Right atrium auricular region (tissue), 2 donors: ENCODE data around the gene TAOK2. TPM values are rescaled to one million over a fixed set of nuclear protein-coding genes. Genes with fewer than 3 reads are reported as not detected.

ENCODE experiments used
- DNase-seq: peaks from one replicate; pipeline ENCODE4 v3.0.0-alpha.2; 2019; ENCODE audit warnings: low spot score
- H3K27ac ChIP-seq, 2 donors: fragments of 200-600 bp; sonication (generic); 1 replicate in 1 of 2; 2 replicates in 1 of 2; pipeline ENCODE4 v1.5.1; 2016 to 2019
- H3K27me3 ChIP-seq, 2 donors: fragments of 200-600 bp; sonication (generic); one replicate each; pipeline versions ENCODE4 v1.5.1 to v1.6.0; 2017 to 2019
- H3K36me3 ChIP-seq: fragments of 200-600 bp; sonication (generic); one replicate; pipeline ENCODE4 v1.5.1; 2016
- H3K4me1 ChIP-seq, 2 donors: fragments of 200-600 bp; sonication (generic); one replicate each; pipeline versions ENCODE4 v1.5.1 to v1.6.0; 2017 to 2019
- H3K4me3 ChIP-seq, 2 donors: fragments of 200-600 bp; sonication (generic); 1 replicate in 1 of 2; 2 replicates in 1 of 2; pipeline ENCODE4 v1.5.1; 2017 to 2019; ENCODE audit warnings: mild to moderate bottlenecking in 1 of 2, moderate library complexity in 1 of 2
- H3K9me3 ChIP-seq, 2 donors: fragments of 200-600 bp; sonication (generic); one replicate each; pipeline ENCODE4 v1.5.1; 2019
- CTCF ChIP-seq, 2 donors: fragments of 200-600 bp; sonication (generic); IDR thresholded peaks; one replicate each; pipeline ENCODE4 v1.5.1; 2019; ENCODE audit warnings: antibody characterized with exemption in 2 of 2
- total RNA-seq, 2 donors: library from RNA; depleted of rRNA; stranded (reverse); fragments of >200 nt; gene quantifications; one replicate each; pipeline ENCODE4 v1.1.0, GENCODE V29; 2016

Gene TAOK2
- total RNA-seq, 2 donors from 2014 or later = 29.1 to 36.7 TPM

GRCh38 chr16:29991571-29991904, 17.9 kb downstream of the TAOK2 start:
- H3K27ac ChIP-seq = no peak overlapping the region
- no peaks in the 10 kb centered on the region for H3K9me3 ChIP-seq
- H3K27me3 ChIP-seq = no peaks in the 10 kb centered on the region
- H3K4me1 ChIP-seq = peaks cover 0 to 18% of the 10 kb centered on the region in 2 donors
- no peak for TF ChIP-seq CTCF (IDR thresholded peaks at IDR 0.05)
- peaks cover 64% of the 10 kb centered on the region for H3K36me3 ChIP-seq
- H3K4me3 ChIP-seq = no peak overlapping the region
- DNase-seq = no peak

DNA sequence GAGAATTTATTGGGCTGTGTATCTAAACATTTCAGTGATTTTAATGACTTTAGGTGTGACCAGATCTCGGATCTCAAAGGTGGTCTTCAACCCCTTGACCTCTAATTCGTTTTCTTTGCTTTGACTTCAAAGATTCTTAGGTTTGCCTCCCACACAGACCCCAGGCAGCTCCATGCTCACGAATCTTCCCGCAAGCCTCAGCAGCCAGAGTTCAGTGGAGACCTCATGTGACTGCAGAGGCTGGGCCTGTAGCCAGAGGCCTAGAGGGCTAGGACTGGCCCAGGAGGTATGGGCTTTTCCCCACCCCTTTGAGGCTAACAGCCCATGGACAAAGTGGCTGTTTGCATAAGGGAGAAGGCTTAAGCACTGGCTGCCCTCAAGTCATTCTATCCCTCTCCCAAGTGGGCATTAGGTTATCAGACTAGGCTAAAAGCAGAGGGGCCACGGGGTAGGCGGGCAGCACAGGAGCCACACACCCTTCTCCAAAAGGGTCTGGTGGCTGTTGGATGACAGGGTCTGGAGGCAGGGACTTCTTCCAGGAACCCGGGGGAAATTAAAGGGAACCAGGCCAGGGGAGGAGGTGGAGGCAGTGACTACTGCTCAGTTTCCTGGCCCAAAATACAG, 18.8 kb downstream of the TAOK2 start:
- no peak overlapping the region for H3K27ac ChIP-seq
- no peaks in the 10 kb centered on the region for H3K27me3 ChIP-seq
- H3K4me3 ChIP-seq = no peak overlapping the region
- H3K9me3 ChIP-seq = no peaks in the 10 kb centered on the region
- DNase-seq = no peak
- TF ChIP-seq CTCF (IDR thresholded peaks at IDR 0.05) = no peak
- peaks cover 0 to 24% of the 10 kb centered on the region in 2 donors for H3K4me1 ChIP-seq
- H3K36me3 ChIP-seq = peaks cover 54% of the 10 kb centered on the region

DNA sequence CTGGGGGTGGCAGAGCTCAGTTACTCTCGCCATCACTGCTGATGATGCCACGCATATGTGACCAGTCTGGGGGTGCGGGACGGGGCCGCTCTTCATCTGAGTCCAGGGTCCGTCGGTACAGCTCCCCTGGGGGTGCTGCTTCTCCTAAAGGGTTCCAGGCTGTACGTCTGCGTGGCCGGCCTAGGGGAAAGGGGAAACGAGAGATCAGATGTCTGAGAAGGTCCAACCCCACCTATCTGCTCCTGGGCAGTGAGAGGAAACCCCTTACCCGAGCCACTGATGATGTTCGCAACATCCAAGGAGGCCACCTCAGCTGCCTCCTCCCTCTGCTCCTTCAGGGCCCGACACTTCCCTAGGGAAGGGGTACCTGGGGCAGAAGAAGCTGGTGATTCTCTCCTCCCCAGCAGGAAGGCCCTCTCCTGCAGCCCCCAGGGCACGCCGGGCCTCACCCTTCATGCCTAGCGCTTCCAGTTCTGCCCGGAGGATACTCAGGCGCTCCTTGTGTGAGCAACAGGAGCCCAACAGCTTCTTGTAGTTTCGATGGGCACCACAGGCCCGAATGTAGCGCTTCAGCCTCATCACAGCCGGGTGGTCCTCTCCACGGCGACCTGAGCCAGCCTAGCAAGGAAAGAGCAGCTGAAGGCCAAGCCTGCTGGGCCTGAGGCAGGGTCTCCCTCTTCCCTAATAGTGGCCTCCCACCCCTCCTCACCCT, 19.7 kb downstream of the TAOK2 start:
- H3K27ac ChIP-seq = no peak overlapping the region
- no peak overlapping the region for H3K4me3 ChIP-seq
- H3K27me3 ChIP-seq = no peaks in the 10 kb centered on the region
- H3K9me3 ChIP-seq = no peaks in the 10 kb centered on the region
- DNase-seq = no peak
- peaks cover 45% of the 10 kb centered on the region for H3K36me3 ChIP-seq
- TF ChIP-seq CTCF (IDR thresholded peaks at IDR 0.05) = no peak
- H3K4me1 ChIP-seq = peaks cover 0 to 24% of the 10 kb centered on the region in 2 donors

GRCh38 chr16:29993903-29994599, 20.4 kb downstream of the TAOK2 start:
- H3K4me1 ChIP-seq = peaks cover 0 to 24% of the 10 kb centered on the region in 2 donors

More at GRCh38 chr16:29993903-29994599, 20.4 kb downstream of the TAOK2 start:
- Histone ChIP-seq H3K9me3 (no peaks in the 10 kb centered on the region), H3K27me3 (no peaks in the 10 kb centered on the region), H3K36me3 (peaks cover 38% of the 10 kb centered on the region), H3K27ac (no peak overlapping the region), H3K4me3 (no peak overlapping the region)
- no peak for TF ChIP-seq CTCF (IDR thresholded peaks at IDR 0.05)
- DNase-seq = no peak
